PC-3 (cell line): ENCODE measurements around the gene TMEM132D. TPM values are rescaled to one million over a fixed set of nuclear protein-coding genes. Genes with fewer than 3 reads are reported as not detected.

Experiments used
- ATAC-seq: fragments of 200-7000 bp; cut with Tn5 transposase; 2 replicates; pipeline ENCODE4 v1.9.1; 2020; ENCODE audit warnings: mild to moderate bottlenecking, moderate library complexity
- BruUV-seq: library from RNA; stranded (reverse); fragments of 400-500 nt; replicated peaks from 2 replicates; lab custom pipeline; 2021; lab: Mats Ljungman, UMichigan
- CTCF ChIA-PET: fragments of 300-600 bp; sonication (Branson Sonifier 250); formaldehyde crosslinking; loops from one replicate; lab custom pipeline; 2022; ENCODE audit warnings: antibody characterized with exemption; lab: Charles Lee
- POLR2A ChIA-PET: fragments of 300-600 bp; sonication (Branson Sonifier 250); formaldehyde crosslinking; loops from one replicate; lab custom pipeline; 2022; ENCODE audit warnings: antibody characterized with exemption; ENCODE audit not compliant: unreplicated experiment; lab: Charles Lee
- DNase-seq: peaks from one replicate; pipeline ENCODE4 v3.0.0-alpha.2; 2015
- H2AFZ ChIP-seq: fragments of 300-600 bp; sonication (generic); 2 replicates; pipeline ENCODE4 v1.6.0; 2016; ENCODE audit warnings: antibody characterized with exemption, low read length
- H3F3A ChIP-seq: fragments of 300-600 bp; sonication (generic); one replicate; pipeline ENCODE4 v1.6.0; 2017; ENCODE audit warnings: antibody characterized with exemption, low read length, control low read depth, mild to moderate bottlenecking; ENCODE audit not compliant: unreplicated experiment
- H3K27ac ChIP-seq: fragments of 300-600 bp; sonication (generic); 2 replicates; pipeline ENCODE4 v1.5.1; 2016; ENCODE audit warnings: mild to moderate bottlenecking, low read length
- H3K27me3 ChIP-seq: fragments of 300-600 bp; sonication (generic); 2 replicates; pipeline ENCODE4 v1.6.1; 2016; ENCODE audit warnings: low read length, mixed read lengths
- H3K36me3 ChIP-seq: fragments of 300-600 bp; sonication (generic); 2 replicates; pipeline ENCODE4 v1.6.1; 2016; ENCODE audit warnings: low read depth, mixed run types, low read length, mixed read lengths
- H3K4me1 ChIP-seq: fragments of 300-600 bp; sonication (generic); 2 replicates; pipeline ENCODE4 v1.5.1; 2016; ENCODE audit warnings: low read length; ENCODE audit not compliant: insufficient read depth
- H3K4me2 ChIP-seq: fragments of 300-600 bp; sonication (generic); 2 replicates; pipeline ENCODE4 v1.6.0; 2016; ENCODE audit warnings: low read length
- H3K4me3 ChIP-seq: fragments of 300-600 bp; sonication (generic); 2 replicates; pipeline ENCODE4 v1.5.1; 2016; ENCODE audit warnings: mild to moderate bottlenecking, low read length, mixed read lengths
- H3K79me2 ChIP-seq: fragments of 300-600 bp; sonication (generic); 2 replicates; pipeline ENCODE4 v1.6.1; 2017; ENCODE audit warnings: low read length, mixed read lengths
- H3K9ac ChIP-seq: fragments of 300-600 bp; sonication (generic); 2 replicates; pipeline ENCODE4 v1.6.0; 2016; ENCODE audit warnings: mild to moderate bottlenecking, low read length
- H3K9me2 ChIP-seq: fragments of 300-600 bp; sonication (generic); replicated peaks from 2 replicates; pipeline ENCODE4 v1.6.1; 2016; ENCODE audit warnings: mixed run types, low read length, mixed read lengths
- H3K9me3 ChIP-seq: fragments of 300-600 bp; sonication (generic); 2 replicates; pipeline ENCODE4 v1.6.1; 2016; ENCODE audit warnings: low read length, mixed read lengths
- H4K20me1 ChIP-seq: fragments of 300-600 bp; sonication (generic); 2 replicates; pipeline ENCODE4 v1.6.1; 2016; ENCODE audit warnings: low read length, mixed read lengths
- EZH2 ChIP-seq: fragments of 300-600 bp; sonication (generic); IDR thresholded peaks from one replicate; pipeline ENCODE4 v1.6.1; 2017; ENCODE audit warnings: antibody characterized with exemption, mild to moderate bottlenecking, low read length; ENCODE audit not compliant: unreplicated experiment
- EZH2phosphoT487 ChIP-seq: fragments of 300-600 bp; sonication (generic); IDR thresholded peaks from 2 replicates; pipeline ENCODE4 v1.6.1; 2018; ENCODE audit warnings: mild to moderate bottlenecking, antibody characterized with exemption, low read length, borderline replicate concordance
- intact Hi-C: fragments of 100-400 bp; cut with micrococcal nuclease; formaldehyde crosslinking; loops from 2 replicates; pipeline ENCODE4 v1.9.0; 2023
- total RNA-seq: library from RNA; depleted of rRNA; stranded (reverse); fragments of >200 nt; gene quantifications from 2 replicates; pipeline ENCODE4 v1.2.3, GENCODE V29; 2014
- TF ChIP-seq, protein P1 (sequence below): fragments of 300-600 bp; sonication (generic); conservative IDR thresholded peaks from 2 replicates; pipeline ENCODE4 v1.5.1; 2017; ENCODE audit warnings: antibody characterized with exemption, low read depth, mild to moderate bottlenecking, low read length

The TMEM132D gene
- total RNA-seq, 1 experiment from 2014 or later: not detected

DNA sequence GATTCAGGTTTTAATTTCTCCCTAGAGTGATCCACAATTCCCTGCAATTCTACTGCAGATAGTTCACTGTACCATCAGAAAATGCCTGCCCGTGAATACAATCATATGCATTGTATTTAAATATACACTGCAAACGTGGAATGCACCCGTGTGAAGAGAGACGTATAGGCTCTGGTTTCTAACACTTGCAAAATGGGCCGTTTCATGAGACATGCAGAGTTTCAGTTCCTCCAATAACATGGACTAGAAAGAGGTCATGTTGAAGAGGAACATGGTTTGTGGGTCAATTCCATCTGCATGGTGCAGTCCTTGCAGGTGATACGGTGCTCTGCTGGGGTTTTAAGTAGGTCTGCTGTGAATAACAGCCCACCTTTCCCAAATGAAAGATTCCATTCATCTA is 373.3 kb downstream of the TMEM132D start:
- POLR2A ChIA-PET: interaction anchor here (0.8 kb wide), 1 partner anchor 169 kb away, joined by 3 read pairs; no protein-coding TSS in a partner anchor
- TF ChIP-seq EZH2 (no peak), EZH2phosphoT487 (no peak)
- TF ChIP-seq, protein P1, sequence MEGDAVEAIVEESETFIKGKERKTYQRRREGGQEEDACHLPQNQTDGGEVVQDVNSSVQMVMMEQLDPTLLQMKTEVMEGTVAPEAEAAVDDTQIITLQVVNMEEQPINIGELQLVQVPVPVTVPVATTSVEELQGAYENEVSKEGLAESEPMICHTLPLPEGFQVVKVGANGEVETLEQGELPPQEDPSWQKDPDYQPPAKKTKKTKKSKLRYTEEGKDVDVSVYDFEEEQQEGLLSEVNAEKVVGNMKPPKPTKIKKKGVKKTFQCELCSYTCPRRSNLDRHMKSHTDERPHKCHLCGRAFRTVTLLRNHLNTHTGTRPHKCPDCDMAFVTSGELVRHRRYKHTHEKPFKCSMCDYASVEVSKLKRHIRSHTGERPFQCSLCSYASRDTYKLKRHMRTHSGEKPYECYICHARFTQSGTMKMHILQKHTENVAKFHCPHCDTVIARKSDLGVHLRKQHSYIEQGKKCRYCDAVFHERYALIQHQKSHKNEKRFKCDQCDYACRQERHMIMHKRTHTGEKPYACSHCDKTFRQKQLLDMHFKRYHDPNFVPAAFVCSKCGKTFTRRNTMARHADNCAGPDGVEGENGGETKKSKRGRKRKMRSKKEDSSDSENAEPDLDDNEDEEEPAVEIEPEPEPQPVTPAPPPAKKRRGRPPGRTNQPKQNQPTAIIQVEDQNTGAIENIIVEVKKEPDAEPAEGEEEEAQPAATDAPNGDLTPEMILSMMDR: no peak
- Histone ChIP-seq H3K36me3 (no peaks in the 10 kb centered on the region), H4K20me1 (no peaks in the 10 kb centered on the region), H3F3A (no peaks in the 10 kb centered on the region), H3K4me1 (no peaks in the 10 kb centered on the region), H3K9me3 (no peaks in the 10 kb centered on the region), H3K4me3 (no peak overlapping the region), H3K79me2 (no peaks in the 10 kb centered on the region), H3K27ac (no peak overlapping the region), H3K4me2 (no peak overlapping the region), H3K9me2 (no peaks in the 10 kb centered on the region), H3K9ac (no peak overlapping the region), H3K27me3 (0 out of 2 replicates have a peak, but pooled peaks cover 4% of the 10 kb centered on the region), H2AFZ (no peak overlapping the region)
- DNase-seq (no peak), ATAC-seq (no peak)
- intact Hi-C loops: no loop called here
- BruUV-seq: no TSS peak
- CTCF ChIA-PET: no interaction called here

DNA sequence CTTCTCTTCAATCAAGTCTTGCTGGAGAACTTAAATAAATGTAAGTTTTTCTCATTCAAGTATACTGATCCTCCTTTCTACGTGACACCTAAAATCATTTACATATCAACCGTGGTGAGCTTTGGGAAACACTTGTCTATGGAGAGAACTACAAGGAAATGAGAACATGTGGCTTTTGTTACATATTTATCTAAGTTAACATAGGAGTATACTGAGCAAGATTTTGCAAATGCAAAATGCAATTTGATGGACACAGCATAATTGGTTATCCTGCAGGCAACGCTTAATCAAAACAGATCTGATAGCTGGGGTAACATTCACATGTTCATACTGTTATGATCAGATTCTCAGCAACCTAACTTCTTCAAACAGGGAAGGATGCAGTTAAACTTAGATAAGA is 376.3 kb downstream of the TMEM132D start:
- no peak overlapping the region for H3K4me2 ChIP-seq
- ChIA-PET CTCF (no interaction called here), POLR2A (no interaction called here)
- intact Hi-C loops: no loop called here
- TF ChIP-seq EZH2 (no peak), EZH2phosphoT487 (no peak)
- TF ChIP-seq, protein P1: no peak
- no peaks in the 10 kb centered on the region for H4K20me1 ChIP-seq
- no peak for DNase-seq
- no TSS peak for BruUV-seq
- no peaks in the 10 kb centered on the region for H3K79me2 ChIP-seq
- H3F3A ChIP-seq: no peaks in the 10 kb centered on the region
- H3K9me2 ChIP-seq: no peaks in the 10 kb centered on the region
- H2AFZ ChIP-seq: no peak overlapping the region
- H3K9me3 ChIP-seq: no peaks in the 10 kb centered on the region
- H3K36me3 ChIP-seq: no peaks in the 10 kb centered on the region
- 0 out of 2 replicates have a peak, but pooled peaks cover under 1% of the 10 kb centered on the region for H3K27me3 ChIP-seq
- H3K27ac ChIP-seq: no peak overlapping the region
- no peak overlapping the region for H3K9ac ChIP-seq
- no peak for ATAC-seq
- H3K4me1 ChIP-seq: no peaks in the 10 kb centered on the region
- H3K4me3 ChIP-seq: no peak overlapping the region

DNA sequence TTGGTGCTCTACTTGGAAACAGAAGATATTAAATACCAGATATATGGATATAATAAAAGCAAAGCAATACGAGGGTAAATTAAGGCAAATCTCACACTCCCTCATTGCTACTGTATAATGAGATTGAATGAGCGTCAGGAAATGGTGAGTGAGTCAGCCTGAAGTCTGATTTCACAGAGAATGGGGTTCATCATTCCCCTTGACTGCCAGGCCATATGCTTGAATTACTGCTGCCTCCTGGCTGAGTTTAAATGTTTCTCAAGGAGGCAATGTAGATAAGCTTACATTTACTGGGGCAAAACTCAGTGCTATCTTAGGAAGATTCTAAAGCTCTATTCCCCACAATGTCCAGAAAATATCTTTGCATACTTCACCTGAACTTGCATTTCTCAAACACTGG is 380.2 kb downstream of the TMEM132D start:
- no peak overlapping the region for H2AFZ ChIP-seq
- TF ChIP-seq EZH2phosphoT487 (no peak), EZH2 (no peak)
- TF ChIP-seq, protein P1: no peak
- no peaks in the 10 kb centered on the region for H3K79me2 ChIP-seq
- no TSS peak for BruUV-seq
- H3K36me3 ChIP-seq: no peaks in the 10 kb centered on the region
- H4K20me1 ChIP-seq: no peaks in the 10 kb centered on the region
- ChIA-PET CTCF (no interaction called here), POLR2A (no interaction called here)
- intact Hi-C loops: no loop called here
- no peak overlapping the region for H3K4me3 ChIP-seq
- H3K27me3 ChIP-seq: no peaks in the 10 kb centered on the region; the same call in 1 of the 2 replicates
- no peak for ATAC-seq
- H3K9me2 ChIP-seq: no peaks in the 10 kb centered on the region
- H3K4me1 ChIP-seq: no peaks in the 10 kb centered on the region
- H3K9ac ChIP-seq: no peak overlapping the region
- H3F3A ChIP-seq: no peaks in the 10 kb centered on the region
- H3K9me3 ChIP-seq: 0 out of 2 replicates have a peak, but pooled peaks cover 3% of the 10 kb centered on the region
- no peak overlapping the region for H3K27ac ChIP-seq
- no peak for DNase-seq
- H3K4me2 ChIP-seq: no peak overlapping the region
